Prostate gland (tissue), 2 donors: ENCODE results near the gene SLC37A4. TPM values are rescaled to one million over a fixed set of nuclear protein-coding genes. Genes with fewer than 3 reads are reported as not detected.
A peak's percentile ranks its signal among the peaks of the same experiment; 100 is the strongest.

Experiments used
- DNase-seq: peaks from one replicate; pipeline ENCODE4 v3.0.0-alpha.2; 2019; ENCODE audit warnings: low spot score
- H3K27ac ChIP-seq, 2 donors: fragments of 200-600 bp; sonication (generic); 2 replicates each; pipeline ENCODE4 v1.5.1; 2017 to 2019
- H3K27me3 ChIP-seq: fragments of 200-600 bp; sonication (generic); replicated peaks from 2 replicates; pipeline ENCODE4 v1.5.1; 2019; ENCODE audit not compliant: insufficient read depth
- H3K36me3 ChIP-seq, 2 donors: fragments of 200-600 bp; sonication (generic); 1 replicate in 1 of 2; 2 replicates in 1 of 2; pipeline versions ENCODE4 v1.5.1 to v1.8.1; 2017 to 2019
- H3K4me1 ChIP-seq: fragments of 200-600 bp; sonication (generic); replicated peaks from 2 replicates; pipeline ENCODE4 v1.5.1; 2019
- H3K4me3 ChIP-seq, 2 donors: fragments of 200-600 bp; sonication (generic); 2 replicates each; pipeline ENCODE4 v1.5.1; 2017 to 2019
- H3K9me3 ChIP-seq: fragments of 200-600 bp; sonication (generic); 2 replicates; pipeline ENCODE4 v1.5.1; 2017
- CTCF ChIP-seq, 4 experiments: fragments of 200-600 bp in 2 of 4; fragments of 450-650 bp in 2 of 4; sonication (generic) in 2 of 4; IDR thresholded peaks; 1 replicate in 3 of 4; 2 replicates in 1 of 4; pipeline ENCODE4 v1.5.1; 2016 to 2019; ENCODE audit warnings: antibody characterized with exemption in 4 of 4, mild to moderate bottlenecking in 2 of 4, moderate library complexity in 2 of 4
- POLR2A ChIP-seq: fragments of 450-650 bp; IDR thresholded peaks from one replicate; pipeline ENCODE4 v1.6.1; 2016; ENCODE audit warnings: antibody characterized with exemption, mild to moderate bottlenecking
- POLR2AphosphoS5 ChIP-seq: sonication (generic); formaldehyde crosslinking; IDR thresholded peaks from one replicate; pipeline ENCODE4 v1.6.1; 2017; ENCODE audit warnings: antibody characterized with exemption
- WGBS: methylation state at CpG from one replicate; pipeline ENCODE4 v1.1.5; 2018; 5-methylcytosine and 5-hydroxymethylcytosine counted together
- intact Hi-C: fragments of 100-400 bp; cut with DNase I; formaldehyde crosslinking; loops from one replicate; pipeline ENCODE4 v1.14.2; 2022
- total RNA-seq, 2 donors: library from RNA; depleted of rRNA; stranded (reverse); fragments of >200 nt; gene quantifications; one replicate each; pipeline ENCODE4 v1.1.0, GENCODE V29; 2016

Gene SLC37A4
- total RNA-seq, 2 donors from 2014 or later = 36.2 to 58.7 TPM

DNA sequence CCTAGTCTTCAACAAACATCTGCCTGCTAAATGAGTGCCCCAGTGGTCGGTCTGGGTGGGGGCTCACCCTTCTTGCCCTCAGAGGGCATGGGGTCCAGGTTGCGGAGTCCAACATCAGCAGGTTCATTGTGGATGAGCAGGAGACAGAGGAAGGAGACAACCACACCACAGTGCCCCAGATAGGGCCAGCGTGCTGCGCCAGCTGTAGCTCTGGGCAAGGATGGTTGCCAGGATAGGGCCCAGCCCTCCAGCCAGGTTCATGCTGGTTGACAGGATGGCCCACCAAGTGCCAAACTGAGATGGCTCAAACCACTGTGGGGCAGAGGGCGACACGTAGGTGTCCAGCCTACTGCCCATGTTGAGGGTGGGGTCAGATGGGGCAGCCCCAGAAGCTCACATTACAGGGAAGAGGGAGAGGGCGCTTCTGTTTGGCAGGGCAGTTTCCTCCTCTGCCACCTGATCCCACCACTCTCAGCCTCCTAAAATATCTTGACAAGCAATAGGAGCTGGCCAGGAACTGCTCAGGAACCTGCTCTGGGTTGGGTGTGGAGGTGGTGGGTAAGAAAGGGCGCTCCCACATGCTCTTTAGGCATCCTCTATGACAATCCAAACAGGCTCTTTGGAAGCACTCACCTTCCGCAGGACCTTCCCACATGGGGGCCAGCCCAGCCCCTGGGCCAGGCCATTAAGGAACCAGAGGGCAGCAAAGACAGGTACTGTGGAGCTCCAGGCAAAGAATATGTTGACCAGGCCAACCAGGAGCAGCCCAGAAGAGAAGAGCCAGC lies 2.9 kb downstream of the SLC37A4 start:
- intact Hi-C loops = no loop called here
- H3K4me1 ChIP-seq = peaks cover 23% of the 10 kb centered on the region
- 93% methylated on average over 9 of the region's 9 CpGs for WGBS
- no peaks in the 10 kb centered on the region for H3K9me3 ChIP-seq
- no peaks in the 10 kb centered on the region for H3K36me3 ChIP-seq
- no peak overlapping the region for H3K4me3 ChIP-seq
- peak overlapping the region in 1 of 2 donors; percentile 93 for H3K27ac ChIP-seq
- no peak for DNase-seq
- TF ChIP-seq POLR2A = no peak
- H3K27me3 ChIP-seq = no peaks in the 10 kb centered on the region

- DNase-seq = no peak
- TF ChIP-seq POLR2AphosphoS5 = no peak
- 88% methylated on average over 2 of the region's 2 CpGs for WGBS
- H3K27me3 ChIP-seq = no peaks in the 10 kb centered on the region
- no peaks in the 10 kb centered on the region for H3K9me3 ChIP-seq
- intact Hi-C loops = no loop called here
- H3K36me3 ChIP-seq = peaks cover 0 to 4% of the 10 kb centered on the region in 2 donors
- H3K4me1 ChIP-seq = peaks cover 23% of the 10 kb centered on the region
- H3K4me3 ChIP-seq = no peak overlapping the region
- H3K27ac ChIP-seq = no peak overlapping the region
Observed at GRCh38 chr11:119026970-119027369, 3.7 kb downstream of the SLC37A4 start.

DNA sequence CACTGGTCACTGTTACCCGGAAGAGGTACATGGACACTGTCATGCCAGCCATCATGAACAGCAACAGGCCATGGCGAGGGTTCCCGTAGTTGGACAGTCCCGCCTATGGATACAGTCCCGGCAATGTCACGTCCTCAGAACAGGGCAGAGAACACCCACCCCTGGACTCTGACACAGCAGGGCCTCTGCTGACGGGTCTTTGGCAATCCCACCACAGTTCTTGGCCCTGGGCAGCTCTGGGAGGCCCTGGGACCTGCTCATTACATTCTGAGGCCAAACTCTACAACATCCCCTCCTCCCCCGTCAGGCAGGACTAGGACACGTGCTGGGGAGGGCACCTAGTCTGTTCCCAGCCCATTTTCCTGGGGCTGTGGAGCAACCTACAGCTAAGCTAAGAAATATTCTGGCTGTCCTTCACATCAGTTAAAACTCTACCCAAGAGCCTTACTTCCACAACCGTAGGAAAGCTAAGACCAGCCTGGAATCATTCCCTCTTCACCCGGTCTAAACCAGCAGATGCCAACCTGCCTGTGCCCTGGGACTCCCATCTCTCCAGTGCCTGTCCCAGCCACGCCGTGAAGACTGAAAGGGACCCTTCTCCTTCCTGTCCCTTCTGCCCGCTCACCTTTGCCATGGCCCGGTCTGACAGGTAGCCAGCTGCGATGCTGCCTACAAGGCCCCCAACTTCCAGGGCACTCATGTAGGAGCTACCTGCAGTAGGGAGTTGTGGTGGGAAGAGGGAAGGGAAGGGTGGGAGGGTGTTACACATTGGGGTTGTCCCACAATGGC lies 4.5 kb downstream of the SLC37A4 start:
- Histone ChIP-seq H3K27ac (no peak overlapping the region), H3K4me1 (peaks cover 23% of the 10 kb centered on the region), H3K27me3 (no peaks in the 10 kb centered on the region), H3K4me3 (no peak overlapping the region), H3K36me3 (peaks cover 0 to 7% of the 10 kb centered on the region in 2 donors), H3K9me3 (no peaks in the 10 kb centered on the region)
- no peak for DNase-seq
- WGBS = 84% methylated on average over 16 of the region's 16 CpGs
- intact Hi-C loops = no loop called here
- TF ChIP-seq POLR2AphosphoS5 = no peak
- TF ChIP-seq CTCF (IDR thresholded peaks at IDR 0.05) = no peak
- no peak for TF ChIP-seq POLR2A

- intact Hi-C loops = no loop called here
- no peak for TF ChIP-seq CTCF (IDR thresholded peaks at IDR 0.05)
- TF ChIP-seq POLR2A = no peak
- TF ChIP-seq POLR2AphosphoS5 = no peak
- H3K4me1 ChIP-seq = peaks cover 23% of the 10 kb centered on the region
- peaks cover 0 to 7% of the 10 kb centered on the region in 2 donors for H3K36me3 ChIP-seq
- H3K27me3 ChIP-seq = no peaks in the 10 kb centered on the region
- WGBS = 86% methylated on average over 5 of the region's 5 CpGs
- no peaks in the 10 kb centered on the region for H3K9me3 ChIP-seq
- H3K27ac ChIP-seq = no peak overlapping the region
- no peak overlapping the region for H3K4me3 ChIP-seq
- DNase-seq = no peak
Observed at GRCh38 chr11:119025541-119025940, 5.1 kb downstream of the SLC37A4 start.

GRCh38 chr11:119025099-119025473 lies 5.6 kb downstream of the SLC37A4 start:
- intact Hi-C loops = no loop called here
- no peak for DNase-seq
- H3K27ac ChIP-seq = no peak overlapping the region
- no peaks in the 10 kb centered on the region for H3K27me3 ChIP-seq
- H3K36me3 ChIP-seq = peaks cover 0 to 7% of the 10 kb centered on the region in 2 donors
- peaks cover 23% of the 10 kb centered on the region for H3K4me1 ChIP-seq
- no peaks in the 10 kb centered on the region for H3K9me3 ChIP-seq
- WGBS = 63% methylated on average over 5 of the region's 5 CpGs
- no peak for TF ChIP-seq POLR2A
- TF ChIP-seq CTCF (IDR thresholded peaks at IDR 0.05) = no peak
- no peak for TF ChIP-seq POLR2AphosphoS5
- H3K4me3 ChIP-seq = no peak overlapping the region
